Measurements from ENCODE around the gene C20orf173.

Gene C20orf173

DNA sequence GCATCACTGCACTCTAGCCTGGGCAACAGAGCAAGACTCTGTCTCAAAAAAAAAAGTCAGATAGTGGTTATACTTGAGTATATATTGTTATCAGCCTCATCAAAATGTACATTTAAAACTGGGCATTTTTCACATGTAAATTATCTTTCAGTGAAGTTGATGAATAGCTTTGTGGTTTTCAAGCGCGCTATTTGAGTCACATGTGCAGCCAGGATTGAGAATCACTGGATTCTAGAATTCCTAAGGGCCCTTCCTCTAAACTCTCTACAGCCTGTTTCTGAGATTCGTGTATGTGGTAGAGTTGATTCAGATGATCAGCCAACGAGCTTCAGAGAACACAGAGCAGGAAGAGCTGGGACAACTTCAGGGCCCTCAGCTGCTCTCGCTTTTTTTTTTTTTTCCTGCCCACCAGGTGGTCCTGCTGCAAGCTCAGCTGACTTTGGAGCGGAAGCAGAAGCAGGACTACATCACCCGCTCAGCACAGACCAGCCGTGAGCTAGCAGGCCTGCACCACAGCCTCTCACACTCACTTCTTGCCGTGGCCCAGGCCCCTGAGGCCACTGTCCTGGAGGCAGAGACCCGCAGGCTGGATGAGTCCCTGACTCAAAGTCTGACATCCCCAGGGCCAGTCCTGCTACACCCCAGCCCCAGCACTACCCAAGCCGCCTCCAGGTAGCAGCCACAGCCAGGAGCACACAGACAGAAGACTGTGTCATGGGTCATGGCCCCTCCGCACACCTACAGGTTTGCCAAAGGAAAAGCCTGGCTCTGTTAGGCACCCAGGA lies 18.3 kb downstream of the C20orf173 start:
- DNase-seq: no peak
- Histone ChIP-seq H3K36me3 (ENCODE audit: control insufficient read depth in 4 of 4, insufficient read depth in 4 of 4, low read length in 3 of 4) (peaks cover 9 to 82% (median 50%) of the 10 kb centered on the region in 4 experiments), H3K9me3 (ENCODE audit: control extremely low read depth in 1 of 5, control insufficient read depth in 4 of 5, insufficient read depth in 2 of 5, low read depth in 1 of 5, low read length in 4 of 5) (no peaks in the 10 kb centered on the region), H3K4me3 (ENCODE audit: control insufficient read depth in 1 of 7, extremely low read depth in 1 of 7, insufficient read depth in 4 of 7, low read depth in 2 of 7, low read length in 6 of 7) (no peak overlapping the region), H3K27ac (ENCODE audit: insufficient read depth in 1 of 2, low read depth in 1 of 2, low read length in 2 of 2, poor library complexity in 1 of 2, severe bottlenecking in 2 of 2) (no peak overlapping the region), H3K27me3 (replicated peaks in 2 of 5; ENCODE audit: control insufficient read depth in 4 of 5, insufficient read depth in 5 of 5, low read length in 4 of 5) (no peaks in the 10 kb centered on the region), H3K4me1 (ENCODE audit: control extremely low read depth in 1 of 4, control insufficient read depth in 4 of 4, insufficient read depth in 4 of 4, low read length in 3 of 4) (no peaks in the 10 kb centered on the region)
- 87% methylated on average over 8 of the region's 12 CpGs for WGBS (ENCODE audit: insufficient coverage)
- ChIA-PET CTCF (interaction anchor here (0.6 to 1.8 kb wide), 6 partner anchors 13 to 224 kb away, joined by 3 to 10 read pairs (median 3); no protein-coding TSS in a partner anchor), POLR2A (interaction anchor here (0.7 kb wide), 2 partner anchors 42 to 931 kb away, joined by 3 read pairs; no protein-coding TSS in a partner anchor)

GRCh38 chr20:35508493-35509218 lies 20.8 kb downstream of the C20orf173 start:
- H3K4me1 ChIP-seq (ENCODE audit: control extremely low read depth in 1 of 4, control insufficient read depth in 4 of 4, insufficient read depth in 4 of 4, low read length in 3 of 4): no peaks in the 10 kb centered on the region
- no peak overlapping the region for H3K4me3 ChIP-seq (ENCODE audit: control insufficient read depth in 1 of 7, extremely low read depth in 1 of 7, insufficient read depth in 4 of 7, low read depth in 2 of 7, low read length in 6 of 7)
- WGBS (ENCODE audit: insufficient coverage): 96% methylated on average over 9 of the region's 10 CpGs
- H3K27me3 ChIP-seq (replicated peaks in 2 of 5; ENCODE audit: control insufficient read depth in 4 of 5, insufficient read depth in 5 of 5, low read length in 4 of 5): no peaks in the 10 kb centered on the region
- DNase-seq: no peak
- CTCF ChIA-PET: interaction anchor here (0.8 to 1.4 kb wide), 3 partner anchors 9 to 45 kb away, joined by 3 to 4 read pairs (median 4); no protein-coding TSS in a partner anchor
- no peak overlapping the region for H3K27ac ChIP-seq (ENCODE audit: insufficient read depth in 1 of 2, low read depth in 1 of 2, low read length in 2 of 2, poor library complexity in 1 of 2, severe bottlenecking in 2 of 2)
- POLR2A ChIA-PET: no interaction called here
- peaks cover 7 to 91% (median 59%) of the 10 kb centered on the region in 4 experiments for H3K36me3 ChIP-seq (ENCODE audit: control insufficient read depth in 4 of 4, insufficient read depth in 4 of 4, low read length in 3 of 4)
- no peaks in the 10 kb centered on the region for H3K9me3 ChIP-seq (ENCODE audit: control extremely low read depth in 1 of 5, control insufficient read depth in 4 of 5, insufficient read depth in 2 of 5, low read depth in 1 of 5, low read length in 4 of 5)

- DNase-seq: no peak
- Histone ChIP-seq H3K27ac (ENCODE audit: insufficient read depth in 1 of 2, low read depth in 1 of 2, low read length in 2 of 2, poor library complexity in 1 of 2, severe bottlenecking in 2 of 2) (no peak overlapping the region), H3K4me1 (ENCODE audit: control extremely low read depth in 1 of 4, control insufficient read depth in 4 of 4, insufficient read depth in 4 of 4, low read length in 3 of 4) (peaks cover 0 to 6% (median under 1%) of the 10 kb centered on the region in 4 experiments), H3K27me3 (replicated peaks in 2 of 5; ENCODE audit: control insufficient read depth in 4 of 5, insufficient read depth in 5 of 5, low read length in 4 of 5) (no peaks in the 10 kb centered on the region), H3K4me3 (ENCODE audit: control insufficient read depth in 1 of 7, extremely low read depth in 1 of 7, insufficient read depth in 4 of 7, low read depth in 2 of 7, low read length in 6 of 7) (no peak overlapping the region), H3K36me3 (ENCODE audit: control insufficient read depth in 4 of 4, insufficient read depth in 4 of 4, low read length in 3 of 4) (peaks cover 19 to 91% (median 66%) of the 10 kb centered on the region in 4 experiments), H3K9me3 (ENCODE audit: control extremely low read depth in 1 of 5, control insufficient read depth in 4 of 5, insufficient read depth in 2 of 5, low read depth in 1 of 5, low read length in 4 of 5) (no peaks in the 10 kb centered on the region)
- 94% methylated on average over 5 of the region's 6 CpGs for WGBS (ENCODE audit: insufficient coverage)
- POLR2A ChIA-PET: no interaction called here
- CTCF ChIA-PET: interaction anchor here (1.2 kb wide), 2 partner anchors 44 to 178 kb away, joined by 3 read pairs; no protein-coding TSS in a partner anchor
Observed at GRCh38 chr20:35506872-35507638, 22.4 kb downstream of the C20orf173 start.

DNA sequence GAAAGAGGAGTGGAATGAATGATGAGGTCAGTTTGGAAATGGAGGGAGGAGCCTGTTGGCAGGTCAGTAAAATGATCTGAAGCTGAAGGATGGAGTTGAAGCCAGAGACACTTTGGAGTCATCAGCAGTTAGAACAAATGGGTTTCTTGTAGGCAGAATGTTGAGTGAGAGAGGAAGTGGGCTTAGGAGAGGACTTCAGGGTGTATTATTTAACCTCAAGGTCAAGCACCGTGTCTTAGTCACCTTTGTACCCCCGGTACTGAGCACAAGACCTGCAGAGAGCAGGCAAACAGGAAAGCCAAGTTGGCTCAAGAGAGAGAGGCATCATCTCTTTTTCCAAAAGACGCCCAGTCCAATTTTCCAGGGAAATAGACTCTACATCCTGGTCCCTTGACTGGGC lies 23.3 kb downstream of the C20orf173 start:
- CTCF ChIA-PET: interaction anchor here (1.2 kb wide), 1 partner anchor 43 kb away, joined by 3 read pairs; no protein-coding TSS in a partner anchor

DNA sequence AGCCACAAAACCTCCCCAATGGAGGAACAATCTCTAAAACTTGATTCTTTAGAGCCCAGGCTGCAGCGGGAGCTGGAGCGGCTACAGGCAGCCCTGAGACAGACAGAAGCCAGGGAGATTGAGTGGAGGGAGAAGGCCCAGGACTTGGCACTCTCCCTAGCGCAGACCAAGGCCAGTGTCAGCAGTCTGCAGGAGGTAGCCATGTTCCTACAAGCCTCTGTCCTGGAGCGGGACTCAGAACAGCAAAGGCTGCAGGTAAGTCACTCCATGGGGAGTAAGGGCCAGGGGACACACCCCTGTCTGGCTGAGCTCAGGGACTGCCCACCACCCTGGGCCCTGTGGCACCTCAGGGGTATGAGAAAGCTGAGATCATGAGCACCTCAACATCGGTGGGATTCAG lies 24.7 kb downstream of the C20orf173 start:
- Histone ChIP-seq H3K36me3 (ENCODE audit: control insufficient read depth in 4 of 4, insufficient read depth in 4 of 4, low read length in 3 of 4) (peaks cover 20 to 88% (median 63%) of the 10 kb centered on the region in 4 experiments), H3K27me3 (replicated peaks in 2 of 5; ENCODE audit: control insufficient read depth in 4 of 5, insufficient read depth in 5 of 5, low read length in 4 of 5) (no peaks in the 10 kb centered on the region), H3K4me3 (ENCODE audit: control insufficient read depth in 1 of 7, extremely low read depth in 1 of 7, insufficient read depth in 4 of 7, low read depth in 2 of 7, low read length in 6 of 7) (no peak overlapping the region), H3K4me1 (ENCODE audit: control extremely low read depth in 1 of 4, control insufficient read depth in 4 of 4, insufficient read depth in 4 of 4, low read length in 3 of 4) (peaks cover 0 to 11% (median 2%) of the 10 kb centered on the region in 4 experiments), H3K9me3 (ENCODE audit: control extremely low read depth in 1 of 5, control insufficient read depth in 4 of 5, insufficient read depth in 2 of 5, low read depth in 1 of 5, low read length in 4 of 5) (no peaks in the 10 kb centered on the region), H3K27ac (ENCODE audit: insufficient read depth in 1 of 2, low read depth in 1 of 2, low read length in 2 of 2, poor library complexity in 1 of 2, severe bottlenecking in 2 of 2) (no peak overlapping the region)
- no peak for DNase-seq
- 100% methylated on average over 5 of the region's 5 CpGs for WGBS (ENCODE audit: insufficient coverage)
- CTCF ChIA-PET: no interaction called here
- POLR2A ChIA-PET: no interaction called here

More for the DNA sequence above, 23.3 kb downstream of the C20orf173 start:
- Histone ChIP-seq H3K36me3 (ENCODE audit: control insufficient read depth in 4 of 4, insufficient read depth in 4 of 4, low read length in 3 of 4) (peaks cover 19 to 89% (median 64%) of the 10 kb centered on the region in 4 experiments), H3K27ac (ENCODE audit: insufficient read depth in 1 of 2, low read depth in 1 of 2, low read length in 2 of 2, poor library complexity in 1 of 2, severe bottlenecking in 2 of 2) (no peak overlapping the region), H3K27me3 (replicated peaks in 2 of 5; ENCODE audit: control insufficient read depth in 4 of 5, insufficient read depth in 5 of 5, low read length in 4 of 5) (no peaks in the 10 kb centered on the region), H3K4me1 (ENCODE audit: control extremely low read depth in 1 of 4, control insufficient read depth in 4 of 4, insufficient read depth in 4 of 4, low read length in 3 of 4) (peaks cover 0 to 11% (median 2%) of the 10 kb centered on the region in 4 experiments), H3K9me3 (ENCODE audit: control extremely low read depth in 1 of 5, control insufficient read depth in 4 of 5, insufficient read depth in 2 of 5, low read depth in 1 of 5, low read length in 4 of 5) (no peaks in the 10 kb centered on the region), H3K4me3 (ENCODE audit: control insufficient read depth in 1 of 7, extremely low read depth in 1 of 7, insufficient read depth in 4 of 7, low read depth in 2 of 7, low read length in 6 of 7) (no peak overlapping the region)
- 92% methylated on average over 2 of the region's 3 CpGs for whole genome bisulfite sequencing (ENCODE audit: insufficient coverage)
- POLR2A ChIA-PET: no interaction called here
- DNase-seq: no peak

- ChIA-PET POLR2A (no interaction called here), CTCF (interaction anchor here (1.0 to 6.6 kb wide), 5 partner anchors 8 to 41 kb away, joined by 3 to 35 read pairs (median 5); no protein-coding TSS in a partner anchor)
- H3K27ac ChIP-seq (ENCODE audit: insufficient read depth in 1 of 2, low read depth in 1 of 2, low read length in 2 of 2, poor library complexity in 1 of 2, severe bottlenecking in 2 of 2): no peak overlapping the region
- no peaks in the 10 kb centered on the region for H3K27me3 ChIP-seq (replicated peaks in 2 of 5; ENCODE audit: control insufficient read depth in 4 of 5, insufficient read depth in 5 of 5, low read length in 4 of 5)
- H3K9me3 ChIP-seq (ENCODE audit: control extremely low read depth in 1 of 5, control insufficient read depth in 4 of 5, insufficient read depth in 2 of 5, low read depth in 1 of 5, low read length in 4 of 5): no peaks in the 10 kb centered on the region
- over 99% methylated on average over 15 of the region's 16 CpGs for WGBS (ENCODE audit: insufficient coverage)
- H3K36me3 ChIP-seq (ENCODE audit: control insufficient read depth in 4 of 4, insufficient read depth in 4 of 4, low read length in 3 of 4): peaks cover 23 to 88% (median 60%) of the 10 kb centered on the region in 4 experiments
- no peak overlapping the region for H3K4me3 ChIP-seq (ENCODE audit: control insufficient read depth in 1 of 7, extremely low read depth in 1 of 7, insufficient read depth in 4 of 7, low read depth in 2 of 7, low read length in 6 of 7)
- no peak for DNase-seq
- H3K4me1 ChIP-seq (ENCODE audit: control extremely low read depth in 1 of 4, control insufficient read depth in 4 of 4, insufficient read depth in 4 of 4, low read length in 3 of 4): peaks cover 0 to 11% (median 2%) of the 10 kb centered on the region in 4 experiments
Observed at GRCh38 chr20:35503841-35504561, 25.5 kb downstream of the C20orf173 start.
